H1 (cell line): Measurements from ENCODE around the gene GMIP. TPM values are rescaled to one million over a fixed set of nuclear protein-coding genes. Genes with fewer than 3 reads are reported as not detected.

ENCODE experiments used
- CTCF ChIA-PET: fragments of 300-600 bp; sonication (Branson Sonifier 250); formaldehyde crosslinking; loops from one replicate; lab custom pipeline; 2021; ENCODE audit not compliant: partially characterized antibody; lab: Charles Lee
- POLR2A ChIA-PET: fragments of 300-600 bp; sonication (Branson Sonifier 250); formaldehyde crosslinking; loops from one replicate; lab custom pipeline; 2021; ENCODE audit warnings: inconsistent platforms; ENCODE audit not compliant: partially characterized antibody; lab: Charles Lee
- DNase-seq, 2 experiments: peaks; one replicate each; pipeline versions ENCODE4 v3.0.0 to v3.0.0-alpha.2; 2010 to 2022; ENCODE audit warnings: low spot score in 2 of 2, low read depth in 1 of 2, mixed read lengths in 1 of 2
- FAIRE-seq: peaks from 2 replicates; lab custom pipeline; 2011; peaks lifted over from hg19 to GRCh38; lab: Jason Lieb, UNC
- H2AFZ ChIP-seq: 2 replicates; pipeline ENCODE4 v1.8.1; 2012; ENCODE audit warnings: low read length, inconsistent platforms
- H2AK5ac ChIP-seq: 2 replicates; pipeline ENCODE4 v1.6.1; 2013; ENCODE audit warnings: low read depth, low read length
- H2BK120ac ChIP-seq: replicated peaks from 2 replicates; pipeline ENCODE3; 2013; ENCODE audit warnings: low read depth, low read length, inconsistent platforms
- H2BK12ac ChIP-seq: 2 replicates; pipeline ENCODE4 v1.6.1; 2013; ENCODE audit warnings: low read depth, low read length
- H2BK15ac ChIP-seq: 2 replicates; pipeline ENCODE4 v1.6.1; 2013; ENCODE audit warnings: low read length
- H2BK20ac ChIP-seq: 2 replicates; pipeline ENCODE4 v1.6.1; 2013; ENCODE audit warnings: low read length
- H2BK5ac ChIP-seq: 2 replicates; pipeline ENCODE4 v1.6.1; 2013; ENCODE audit warnings: low read depth, low read length
- H3K14ac ChIP-seq: 2 replicates; pipeline ENCODE4 v1.6.1; 2013; ENCODE audit warnings: inconsistent platforms; ENCODE audit not compliant: insufficient read length
- H3K18ac ChIP-seq: 2 replicates; pipeline ENCODE4 v1.6.1; 2013; ENCODE audit warnings: low read length; ENCODE audit errors: extremely low read depth
- H3K23ac ChIP-seq: 2 replicates; pipeline ENCODE4 v1.6.1; 2013; ENCODE audit warnings: inconsistent platforms; ENCODE audit not compliant: insufficient read length
- H3K23me2 ChIP-seq: 2 replicates; pipeline ENCODE4 v1.6.1; 2013; ENCODE audit warnings: low read depth, low read length
- H3K27ac ChIP-seq: 2 replicates; pipeline ENCODE4 v1.6.1; 2011; ENCODE audit warnings: low read depth, low read length, inconsistent platforms
- H3K27me3 ChIP-seq, 4 experiments: replicated peaks in 1 of 4; 1 replicate in 1 of 4; 2 replicates in 3 of 4; pipeline versions ENCODE4 v1.6.1 to v1.8.1; 2011 to 2013; ENCODE audit warnings: low read length in 3 of 4, mild to moderate bottlenecking in 3 of 4, inconsistent platforms in 2 of 4, mixed read lengths in 2 of 4, moderate library complexity in 1 of 4; ENCODE audit not compliant: control insufficient read depth in 3 of 4, insufficient read depth in 3 of 4; ENCODE audit errors: extremely low read depth in 1 of 4
- H3K36me3 ChIP-seq, 4 experiments: 2 replicates each; pipeline versions ENCODE4 v1.6.1 to v1.8.1; 2011 to 2013; ENCODE audit warnings: mild to moderate bottlenecking in 4 of 4, low read length in 3 of 4, moderate library complexity in 2 of 4, control low read depth in 1 of 4, inconsistent platforms in 1 of 4; ENCODE audit not compliant: insufficient read depth in 4 of 4, control insufficient read depth in 2 of 4
- H3K4ac ChIP-seq: replicated peaks from 2 replicates; pipeline ENCODE3; 2013; ENCODE audit warnings: low read length, low read depth, mixed read lengths, inconsistent platforms; ENCODE audit not compliant: insufficient read length
- H3K4me1 ChIP-seq, 4 experiments: replicated peaks in 1 of 4; 1 replicate in 1 of 4; 2 replicates in 3 of 4; pipeline versions ENCODE4 v1.6.1 to v1.8.1; 2011 to 2013; ENCODE audit warnings: low read length in 3 of 4, inconsistent platforms in 2 of 4, mixed read lengths in 1 of 4; ENCODE audit not compliant: insufficient read depth in 4 of 4, control insufficient read depth in 3 of 4
- H3K4me2 ChIP-seq, 2 experiments: 2 replicates each; pipeline versions ENCODE4 v1.6.1 to v1.8.1; 2011 to 2013; ENCODE audit warnings: low read depth in 2 of 2, low read length in 2 of 2, control low read depth in 1 of 2, inconsistent platforms in 1 of 2, mild to moderate bottlenecking in 1 of 2; ENCODE audit not compliant: insufficient read depth in 1 of 2
- H3K4me3 ChIP-seq, 4 experiments: fragments of 200-600, 300-600 bp in 1 of 4; sonication (generic), shearing (Covaris generic), sonication (Bioruptor Twin) in 1 of 4; 2 replicates each; pipeline versions ENCODE4 v1.5.1 to v1.8.1; 2011 to 2016; ENCODE audit warnings: low read length in 4 of 4, low read depth in 3 of 4, control low read depth in 2 of 4, inconsistent platforms in 2 of 4, mild to moderate bottlenecking in 2 of 4, mixed read lengths in 1 of 4, moderate library complexity in 1 of 4; ENCODE audit not compliant: insufficient read depth in 2 of 4; ENCODE audit errors: extremely low read depth in 1 of 4
- H3K56ac ChIP-seq: replicated peaks from 2 replicates; pipeline ENCODE3; 2013; ENCODE audit warnings: low read depth, mild to moderate bottlenecking, mixed read lengths, low read length, inconsistent platforms; ENCODE audit not compliant: insufficient read length
- H3K79me1 ChIP-seq: 2 replicates; pipeline ENCODE4 v1.6.1; 2013; ENCODE audit warnings: low read depth, low read length, control low read depth
- H3K79me2 ChIP-seq, 2 experiments: 2 replicates each; pipeline versions ENCODE4 v1.6.1 to v1.8.1; 2012 to 2013; ENCODE audit warnings: low read length in 2 of 2, mild to moderate bottlenecking in 2 of 2, inconsistent platforms in 1 of 2; ENCODE audit not compliant: insufficient read depth in 2 of 2, control insufficient read depth in 1 of 2
- H3K9ac ChIP-seq, 4 experiments: replicated peaks in 1 of 4; 1 replicate in 1 of 4; 2 replicates in 3 of 4; pipeline versions ENCODE4 v1.6.1 to v1.8.1; 2011 to 2013; ENCODE audit warnings: low read depth in 3 of 4, low read length in 3 of 4, control low read depth in 2 of 4, mild to moderate bottlenecking in 2 of 4, moderate library complexity in 2 of 4, inconsistent platforms in 1 of 4; ENCODE audit errors: extremely low read depth in 1 of 4
- H3K9me3 ChIP-seq, 2 experiments: 2 replicates each; pipeline versions ENCODE4 v1.6.1 to v1.8.1; 2012 to 2013; ENCODE audit warnings: mild to moderate bottlenecking in 2 of 2, moderate library complexity in 2 of 2, control low read depth in 1 of 2, inconsistent platforms in 1 of 2, low read depth in 1 of 2, low read length in 1 of 2, mixed read lengths in 1 of 2; ENCODE audit not compliant: insufficient read depth in 2 of 2
- H4K20me1 ChIP-seq, 2 experiments: replicated peaks in 1 of 2; 2 replicates each; pipeline versions ENCODE3 to v1.8.1; 2011 to 2013; ENCODE audit warnings: inconsistent platforms in 2 of 2, low read length in 2 of 2, mild to moderate bottlenecking in 1 of 2; ENCODE audit not compliant: insufficient read depth in 2 of 2, control insufficient read depth in 1 of 2
- H4K5ac ChIP-seq: 2 replicates; pipeline ENCODE4 v1.6.1; 2013; ENCODE audit warnings: low read length, low read depth, mixed read lengths, inconsistent platforms; ENCODE audit not compliant: insufficient read length
- H4K8ac ChIP-seq: 2 replicates; pipeline ENCODE4 v1.8.0; 2013; ENCODE audit warnings: mild to moderate bottlenecking, moderate library complexity, low read length, inconsistent platforms; ENCODE audit not compliant: insufficient read depth; ENCODE audit errors: extremely low read depth
- H4K91ac ChIP-seq: replicated peaks from 2 replicates; pipeline ENCODE3; 2013; ENCODE audit warnings: low read length, mixed read lengths, inconsistent platforms; ENCODE audit not compliant: insufficient read length
- BCL11A ChIP-seq, 2 experiments: IDR thresholded peaks; one replicate each; pipeline ENCODE4 v1.6.1; 2011; ENCODE audit warnings: low read depth in 2 of 2, low read length in 2 of 2, mild to moderate bottlenecking in 2 of 2
- CEBPB ChIP-seq: IDR thresholded peaks from 2 replicates; pipeline ENCODE4 v1.6.1; 2012; ENCODE audit warnings: low read depth, low read length
- CHD1 ChIP-seq: IDR thresholded peaks from 2 replicates; pipeline ENCODE4 v1.6.1; 2012; ENCODE audit warnings: low read depth, low read length, improper control_type of control experiment
- EGR1 ChIP-seq: IDR thresholded peaks from 2 replicates; pipeline ENCODE4 v1.6.1; 2011; ENCODE audit warnings: low read depth, low read length, borderline replicate concordance
- GABPA ChIP-seq: IDR thresholded peaks from 2 replicates; pipeline ENCODE4 v1.6.1; 2011; ENCODE audit warnings: mild to moderate bottlenecking, low read length, moderate library complexity, borderline replicate concordance; ENCODE audit not compliant: insufficient read depth
- JUND ChIP-seq: IDR thresholded peaks from 2 replicates; pipeline ENCODE4 v1.6.1; 2011; ENCODE audit warnings: mild to moderate bottlenecking, improper control_type of control experiment, low read length
- POLR2A ChIP-seq, 2 experiments: IDR thresholded peaks; 1 replicate in 1 of 2; 2 replicates in 1 of 2; pipeline ENCODE4 v1.6.1; 2011; ENCODE audit warnings: low read depth in 2 of 2, low read length in 2 of 2, mild to moderate bottlenecking in 2 of 2; ENCODE audit errors: control extremely low read depth in 1 of 2
- POU5F1 ChIP-seq: IDR thresholded peaks from 2 replicates; pipeline ENCODE4 v1.6.1; 2011; ENCODE audit warnings: low read depth, mild to moderate bottlenecking, low read length, moderate library complexity
- SRF ChIP-seq: IDR thresholded peaks from 2 replicates; pipeline ENCODE4 v1.6.1; 2011; ENCODE audit warnings: mild to moderate bottlenecking, low read depth, low read length, moderate library complexity
- TAF7 ChIP-seq: optimal IDR thresholded peaks from 2 replicates; pipeline ENCODE3; 2011; ENCODE audit warnings: low read depth, mild to moderate bottlenecking, inconsistent platforms, low read length, moderate library complexity, borderline replicate concordance
- WGBS, 2 experiments: shearing (Covaris generic) in 1 of 2; methylation state at CpG; one replicate each; pipeline versions ENCODE4 v1.1.6 to v1.1.7; 2013 to 2015; ENCODE audit warnings: low lambda C conversion rate in 2 of 2, mixed read lengths in 2 of 2, inconsistent platforms in 1 of 2, low coverage in 1 of 2, missing lambda C conversion rate in 1 of 2; ENCODE audit not compliant: insufficient replicate concordance in 2 of 2, insufficient coverage in 1 of 2, insufficient read length in 1 of 2; ENCODE audit errors: extremely low coverage in 1 of 2, missing lambda C conversion rate in 1 of 2; 5-methylcytosine and 5-hydroxymethylcytosine counted together
- polyA plus RNA-seq, 7 experiments: library from polyadenylated mRNA; depleted of rRNA in 3 of 7; stranded (reverse) in 5 of 7; unstranded in 2 of 7; fragments of >200 nt in 5 of 7; fragments of 200-250 nt in 2 of 7; gene quantifications; 1 replicate in 5 of 7; 2 replicates in 1 of 7; 4 replicates in 1 of 7; pipeline versions ENCODE4 v1.2.1 to v1.2.3, GENCODE V29; 2011 to 2013; ENCODE audit warnings: missing spikeins in 2 of 7, mixed read lengths in 2 of 7
- total RNA-seq: library from RNA; stranded (reverse); fragmentation: NEBNext Ultra II Directional; extraction: Animal tissue kit (Norgen Biotek cat#: 25700); gene quantifications from 2 replicates; pipeline ENCODE4 v1.2.1, GENCODE V29; 2021
- TF ChIP-seq, protein P1 (sequence below): IDR thresholded peaks from 2 replicates; pipeline ENCODE4 v1.6.1; 2012; ENCODE audit warnings: low read length, inconsistent platforms
- TF ChIP-seq, protein P2 (sequence below): IDR thresholded peaks from 2 replicates; pipeline ENCODE4 v1.6.1; 2012; ENCODE audit warnings: inconsistent platforms

Gene GMIP
- total and polyA plus RNA-seq, 2 of the 8 experiments (the other 6 are each of a cell fraction or from before 2014, with no cell fraction given) = 5.7 to 18.1 TPM

DNA sequence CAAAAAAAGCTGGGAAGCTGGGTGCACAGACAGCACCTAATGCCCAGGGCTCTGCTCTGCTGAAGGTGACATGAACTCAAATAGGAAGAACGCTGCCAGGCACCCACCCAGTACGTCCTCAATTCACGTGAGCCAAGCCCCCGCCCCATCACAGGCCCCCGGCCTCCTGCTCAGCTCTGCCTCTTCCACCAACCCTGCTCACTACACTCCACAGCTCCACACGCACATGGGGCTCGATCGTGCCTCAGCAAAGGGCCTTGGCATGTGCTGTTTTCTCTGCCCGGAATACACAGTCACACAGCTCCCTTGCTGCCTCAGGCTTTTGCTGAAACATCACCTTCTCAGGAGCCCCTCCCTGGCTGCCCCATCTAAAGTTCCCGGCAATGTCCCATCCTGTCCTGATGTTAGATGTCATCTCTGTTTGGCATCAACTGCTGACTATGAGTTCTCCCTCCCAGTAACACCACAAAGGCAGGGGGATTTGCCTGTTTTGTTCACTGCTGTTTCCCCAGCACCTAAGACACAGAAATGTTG lies 17.8 kb upstream of the GMIP start:
- no peak overlapping the region for H3K9ac ChIP-seq
- H3K23ac ChIP-seq = no peak overlapping the region
- 87% methylated on average over 6 of the region's 10 CpGs; no CpG with 5 or more reads in 1 of the 2 experiments for WGBS, 2 experiments
- H2BK15ac ChIP-seq = no peak overlapping the region
- no peak overlapping the region for H3K4ac ChIP-seq
- no peak overlapping the region for H2AK5ac ChIP-seq
- no peak overlapping the region for H2BK5ac ChIP-seq
- no peak overlapping the region for H2BK120ac ChIP-seq
- no peaks in the 10 kb centered on the region for H3K23me2 ChIP-seq
- H3K56ac ChIP-seq = no peak overlapping the region
- CTCF ChIA-PET = interaction anchor here (0.5 to 2.4 kb wide), 4 partner anchors 9 to 387 kb away, joined by 3 to 9 read pairs (median 4); no protein-coding TSS in a partner anchor
- H3K4me2 ChIP-seq = peak overlapping the region in 1 of 2 experiments; percentile 72; a peak in 1 of 4 replicates
- H4K20me1 ChIP-seq = peaks cover 6 to 22% of the 10 kb centered on the region in 2 experiments
- H3K27ac ChIP-seq = no peak overlapping the region
- H2BK12ac ChIP-seq = no peak overlapping the region
- DNase-seq (peak in 1 of 2 experiments; percentile 32), FAIRE-seq (no peak)
- no peak overlapping the region for H3K14ac ChIP-seq
- H3K36me3 ChIP-seq = peaks cover 20 to 36% (median 27%) of the 10 kb centered on the region in 4 experiments
- H3K9me3 ChIP-seq = no peaks in the 10 kb centered on the region
- H3K18ac ChIP-seq = no peak overlapping the region
- H2BK20ac ChIP-seq = no peak overlapping the region; the same call in 1 of the 2 replicates
- no peak overlapping the region for H4K91ac ChIP-seq
- no peak overlapping the region for H3K4me3 ChIP-seq
- H3K79me1 ChIP-seq = peaks cover 16% of the 10 kb centered on the region
- POLR2A ChIA-PET = interaction anchor here (0.8 to 2.4 kb wide), 5 partner anchors 9 to 296 kb away, joined by 3 to 20 read pairs (median 3); no protein-coding TSS in a partner anchor
- no peak overlapping the region for H2AFZ ChIP-seq
- peaks cover 21 to 30% of the 10 kb centered on the region in 2 experiments for H3K79me2 ChIP-seq
- peak overlapping the region; percentile 41; the same call in 1 of the 2 replicates for H4K8ac ChIP-seq
- no peak overlapping the region for H4K5ac ChIP-seq
- H3K4me1 ChIP-seq = peaks cover 3 to 11% (median 6%) of the 10 kb centered on the region in 4 experiments; a peak in 5 of 7 replicates
- no peaks in the 10 kb centered on the region for H3K27me3 ChIP-seq
- TF ChIP-seq POLR2A (IDR thresholded peaks at IDR 0.05; ENCODE audit: control extremely low read depth in 1 of 2, low read depth in 2 of 2, low read length in 2 of 2) = no peak
- TF ChIP-seq JUND = no peak
- TF ChIP-seq SRF = no peak
- TF ChIP-seq TAF7 = no peak
- TF ChIP-seq CEBPB = no peak
- no peak for TF ChIP-seq BCL11A (IDR thresholded peaks at IDR 0.05; ENCODE audit: low read depth in 2 of 2, low read length in 2 of 2)
- TF ChIP-seq EGR1 = no peak
- TF ChIP-seq, protein P1, sequence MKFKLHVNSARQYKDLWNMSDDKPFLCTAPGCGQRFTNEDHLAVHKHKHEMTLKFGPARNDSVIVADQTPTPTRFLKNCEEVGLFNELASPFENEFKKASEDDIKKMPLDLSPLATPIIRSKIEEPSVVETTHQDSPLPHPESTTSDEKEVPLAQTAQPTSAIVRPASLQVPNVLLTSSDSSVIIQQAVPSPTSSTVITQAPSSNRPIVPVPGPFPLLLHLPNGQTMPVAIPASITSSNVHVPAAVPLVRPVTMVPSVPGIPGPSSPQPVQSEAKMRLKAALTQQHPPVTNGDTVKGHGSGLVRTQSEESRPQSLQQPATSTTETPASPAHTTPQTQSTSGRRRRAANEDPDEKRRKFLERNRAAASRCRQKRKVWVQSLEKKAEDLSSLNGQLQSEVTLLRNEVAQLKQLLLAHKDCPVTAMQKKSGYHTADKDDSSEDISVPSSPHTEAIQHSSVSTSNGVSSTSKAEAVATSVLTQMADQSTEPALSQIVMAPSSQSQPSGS = no peak
- TF ChIP-seq POU5F1 = no peak
- TF ChIP-seq, protein P2, sequence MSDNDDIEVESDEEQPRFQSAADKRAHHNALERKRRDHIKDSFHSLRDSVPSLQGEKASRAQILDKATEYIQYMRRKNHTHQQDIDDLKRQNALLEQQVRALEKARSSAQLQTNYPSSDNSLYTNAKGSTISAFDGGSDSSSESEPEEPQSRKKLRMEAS = no peak
- TF ChIP-seq CHD1 = no peak
- no peak for TF ChIP-seq GABPA
